Body of pancreas (tissue), 4 donors: Measurements from ENCODE around the gene ADTRP. TPM values are rescaled to one million over a fixed set of nuclear protein-coding genes. Genes with fewer than 3 reads are reported as not detected.
"Not testable (repeated sequence)": the region's sequence is repeated elsewhere in the genome, so short reads cannot be mapped to it uniquely, and the experiment has no call there.

Source experiments
- ATAC-seq: fragments of 150-250 bp; one replicate; pipeline ENCODE4 v1.9.1; 2016
- DNase-seq, 4 donors: peaks; one replicate each; pipeline ENCODE4 v3.0.0-alpha.2; 2019
- H3K27ac ChIP-seq, 4 donors: fragments of 200-600 bp; sonication (generic); 1 replicate in 3 of 4; 2 replicates in 1 of 4; pipeline versions ENCODE4 v1.5.1 to v1.6.1; 2016 to 2019; ENCODE audit warnings: mild to moderate bottlenecking in 1 of 4, mixed read lengths in 1 of 4, moderate library complexity in 1 of 4
- H3K27me3 ChIP-seq, 2 donors: fragments of 200-600 bp; sonication (generic); one replicate each; pipeline ENCODE4 v1.6.0; 2016; ENCODE audit warnings: mild to moderate bottlenecking in 1 of 2
- H3K36me3 ChIP-seq, 2 donors: fragments of 200-600 bp; sonication (generic); replicated peaks in 1 of 2; 2 replicates each; pipeline ENCODE4 v1.5.1; 2016; ENCODE audit warnings: low read depth in 2 of 2; ENCODE audit not compliant: insufficient read depth in 1 of 2
- H3K4me1 ChIP-seq: fragments of 200-600 bp; sonication (generic); one replicate; pipeline ENCODE4 v1.6.0; 2016
- H3K4me3 ChIP-seq, 2 donors: fragments of 200-600 bp; sonication (generic); 1 replicate in 1 of 2; 2 replicates in 1 of 2; pipeline ENCODE4 v1.5.1; 2016 to 2019
- H3K9me3 ChIP-seq, 3 donors: fragments of 200-600 bp; sonication (generic); 1 replicate in 2 of 3; 2 replicates in 1 of 3; pipeline ENCODE4 v1.5.1; 2016
- CTCF ChIP-seq, 7 experiments: fragments of 450-650 bp in 4 of 7; fragments of 200-600 bp in 3 of 7; sonication (generic) in 3 of 7; IDR thresholded peaks; one replicate each; pipeline ENCODE4 v1.5.1; 2016 to 2019; ENCODE audit warnings: antibody characterized with exemption in 7 of 7
- POLR2A ChIP-seq, 3 donors: fragments of 450-650 bp; IDR thresholded peaks; one replicate each; pipeline ENCODE4 v1.6.1; 2016; ENCODE audit warnings: antibody characterized with exemption in 3 of 3, mild to moderate bottlenecking in 2 of 3
- whole genome bisulfite sequencing, 2 donors: methylation state at CpG; one replicate each; pipeline ENCODE4 v1.1.5; 2017; 5-methylcytosine and 5-hydroxymethylcytosine counted together
- intact Hi-C: fragments of 100-400 bp; cut with DNase I; formaldehyde crosslinking; loops from one replicate; pipeline ENCODE4 v1.15.1; 2023
- total RNA-seq, 2 donors: library from RNA; depleted of rRNA; stranded (reverse); fragments of >200 nt; gene quantifications; one replicate each; pipeline ENCODE4 v1.1.0, GENCODE V29; 2016

Gene ADTRP
- total RNA-seq, 2 donors from 2014 or later = not detected

GRCh38 chr6:11684901-11685480 lies 93.6 kb downstream of the ADTRP start:
- WGBS, 2 donors = 85 to 90% methylated on average over 4 of the region's 4 CpGs
- TF ChIP-seq CTCF (IDR thresholded peaks at IDR 0.05) (no peak), POLR2A (IDR thresholded peaks at IDR 0.05) (no peak)
- H3K4me3 ChIP-seq = no peak overlapping the region

GRCh38 chr6:11683871-11684270 lies 94.7 kb downstream of the ADTRP start:
- Histone ChIP-seq H3K36me3 (no peaks in the 10 kb centered on the region), H3K9me3 (no peaks in the 10 kb centered on the region), H3K27me3 (no peaks in the 10 kb centered on the region), H3K4me3 (no peak overlapping the region), H3K4me1 (no peaks in the 10 kb centered on the region), H3K27ac (no peak overlapping the region)
- TF ChIP-seq CTCF (IDR thresholded peaks at IDR 0.05) (no peak), POLR2A (IDR thresholded peaks at IDR 0.05) (no peak)
- no peak for DNase-seq
- ATAC-seq = no peak
- WGBS, 2 donors = 78 to 95% methylated on average over 2 of the region's 2 CpGs
- intact Hi-C loops = no loop called here

More at GRCh38 chr6:11684901-11685480, 93.6 kb downstream of the ADTRP start:
- ATAC-seq (no peak), DNase-seq (no peak)
- Histone ChIP-seq H3K4me1 (no peaks in the 10 kb centered on the region), H3K27me3 (no peaks in the 10 kb centered on the region), H3K9me3 (no peaks in the 10 kb centered on the region), H3K36me3 (no peaks in the 10 kb centered on the region), H3K27ac (no peak overlapping the region)
- intact Hi-C loops = no loop called here

GRCh38 chr6:11682561-11682975 lies 96.0 kb downstream of the ADTRP start:
- intact Hi-C loops = no loop called here
- no peak overlapping the region for H3K27ac ChIP-seq
- no peaks in the 10 kb centered on the region for H3K4me1 ChIP-seq
- 73 to 79% methylated on average over 3 of the region's 3 CpGs for WGBS, 2 donors
- H3K36me3 ChIP-seq = no peaks in the 10 kb centered on the region
- TF ChIP-seq CTCF (IDR thresholded peaks at IDR 0.05) (no peak), POLR2A (IDR thresholded peaks at IDR 0.05) (no peak)
- no peak for ATAC-seq
- H3K9me3 ChIP-seq = no peaks in the 10 kb centered on the region
- H3K27me3 ChIP-seq = no peaks in the 10 kb centered on the region
- DNase-seq = no peak
- no peak overlapping the region for H3K4me3 ChIP-seq

- intact Hi-C loops = no loop called here
- ATAC-seq = no peak
- TF ChIP-seq CTCF (IDR thresholded peaks at IDR 0.05) (no peak), POLR2A (IDR thresholded peaks at IDR 0.05) (no peak)
- WGBS, 2 donors = 65 to 74% methylated on average over 2 of the region's 2 CpGs
- Histone ChIP-seq H3K4me3 (no peak overlapping the region), H3K4me1 (no peaks in the 10 kb centered on the region), H3K9me3 (no peaks in the 10 kb centered on the region), H3K27me3 (no peaks in the 10 kb centered on the region), H3K27ac (no peak overlapping the region), H3K36me3 (no peaks in the 10 kb centered on the region)
- DNase-seq = no peak
Measured at GRCh38 chr6:11681770-11682169, 96.8 kb downstream of the ADTRP start.

- no peak overlapping the region for H3K27ac ChIP-seq
- no peaks in the 10 kb centered on the region for H3K27me3 ChIP-seq
- no peak overlapping the region for H3K4me3 ChIP-seq
- H3K9me3 ChIP-seq = no peaks in the 10 kb centered on the region
- ATAC-seq (no peak), DNase-seq (no peak)
- H3K4me1 ChIP-seq = no peaks in the 10 kb centered on the region
- WGBS, 2 donors = 71 to 79% methylated on average over 1 of the region's 1 CpG
- intact Hi-C loops = no loop called here
- TF ChIP-seq CTCF (IDR thresholded peaks at IDR 0.05) (no peak), POLR2A (IDR thresholded peaks at IDR 0.05) (no peak)
- no peaks in the 10 kb centered on the region for H3K36me3 ChIP-seq
Measured at GRCh38 chr6:11681357-11681756, 97.2 kb downstream of the ADTRP start.

- WGBS, 2 donors = 81 to 85% methylated on average over 7 of the region's 7 CpGs
- intact Hi-C loops, H3K36me3 ChIP-seq, H3K4me3 ChIP-seq, DNase-seq, H3K27ac ChIP-seq, ATAC-seq, H3K9me3 ChIP-seq, H3K4me1 ChIP-seq, H3K27me3 ChIP-seq: not testable (repeated sequence)
Measured at GRCh38 chr6:11680479-11680878, 98.1 kb downstream of the ADTRP start.
